GM18511 (cell line): ENCODE measurements around the gene KERA.
"Not testable (repeated sequence)": the region's sequence is repeated elsewhere in the genome, so short reads cannot be mapped to it uniquely, and the experiment has no call there.

ENCODE experiments used
- ATAC-seq: cut with Tn5 transposase; IDR thresholded peaks from one replicate; pipeline ENCODE4 v1.9.1; 2021; ENCODE audit warnings: mild to moderate bottlenecking, moderate library complexity; ENCODE audit not compliant: unreplicated experiment

The KERA gene, protein sequence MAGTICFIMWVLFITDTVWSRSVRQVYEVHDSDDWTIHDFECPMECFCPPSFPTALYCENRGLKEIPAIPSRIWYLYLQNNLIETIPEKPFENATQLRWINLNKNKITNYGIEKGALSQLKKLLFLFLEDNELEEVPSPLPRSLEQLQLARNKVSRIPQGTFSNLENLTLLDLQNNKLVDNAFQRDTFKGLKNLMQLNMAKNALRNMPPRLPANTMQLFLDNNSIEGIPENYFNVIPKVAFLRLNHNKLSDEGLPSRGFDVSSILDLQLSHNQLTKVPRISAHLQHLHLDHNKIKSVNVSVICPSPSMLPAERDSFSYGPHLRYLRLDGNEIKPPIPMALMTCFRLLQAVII

DNA sequence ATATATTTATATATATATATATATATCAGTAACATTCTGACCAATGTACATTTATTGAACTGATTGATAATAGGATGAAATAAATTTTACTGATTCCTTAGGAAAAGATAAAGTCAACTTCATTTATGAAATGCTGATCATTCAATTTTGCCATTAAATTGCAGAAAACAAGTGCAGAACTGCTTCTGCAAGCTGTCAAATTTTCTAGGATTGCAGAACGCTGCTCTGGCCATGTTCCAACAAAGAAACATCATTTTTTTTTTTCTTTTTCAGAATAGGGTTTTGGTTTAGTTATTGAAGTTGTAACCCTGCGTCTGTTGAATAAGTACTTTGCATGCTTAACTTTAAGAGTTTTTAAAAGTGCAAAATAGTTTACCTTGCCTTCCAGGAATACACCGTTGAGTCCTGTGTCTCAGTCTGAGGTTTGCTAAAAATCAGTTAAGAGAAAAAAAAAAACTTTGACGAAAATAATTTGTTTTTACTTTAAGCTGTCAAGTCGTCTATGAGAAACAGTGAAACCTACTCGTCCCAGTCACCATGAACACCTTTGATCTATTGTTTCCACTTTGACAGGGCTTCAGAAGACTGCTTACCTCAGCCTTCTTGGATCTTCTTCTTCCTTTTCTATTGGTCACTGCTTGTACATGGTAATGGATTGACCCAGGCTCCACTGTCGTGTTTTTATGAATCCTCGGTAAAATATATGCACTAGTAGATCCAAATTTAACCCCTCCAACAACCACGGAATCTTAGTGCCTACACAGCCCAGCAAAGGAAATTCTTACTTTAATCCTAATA is at the start of gene KERA:
TSS of gene KERA (minus strand) at position 657 of the 798 bp plus-strand sequence. CDS start 1,743 bp downstream, outside the sequence.
- ATAC-seq, result no peak

DNA sequence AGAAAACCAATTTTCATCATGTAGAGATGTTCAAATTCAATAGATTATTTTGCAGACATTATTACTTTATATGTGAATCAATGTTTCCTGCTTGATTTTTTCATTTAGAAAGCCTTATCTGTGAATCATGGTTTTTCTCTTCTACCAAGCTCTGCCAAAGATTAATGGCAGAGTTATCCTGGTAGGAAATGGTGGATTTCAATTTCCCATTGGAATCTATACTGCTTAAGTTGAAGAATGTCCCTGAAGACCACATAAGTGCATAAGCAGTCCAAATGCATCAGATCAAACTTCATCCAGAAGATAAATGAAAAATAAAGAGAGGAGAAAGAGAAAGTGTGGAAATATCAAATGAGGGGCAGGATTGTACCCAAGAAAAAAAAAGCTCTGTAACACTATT is 48.5 kb upstream of the KERA start:
- ATAC-seq, result no peak

DNA sequence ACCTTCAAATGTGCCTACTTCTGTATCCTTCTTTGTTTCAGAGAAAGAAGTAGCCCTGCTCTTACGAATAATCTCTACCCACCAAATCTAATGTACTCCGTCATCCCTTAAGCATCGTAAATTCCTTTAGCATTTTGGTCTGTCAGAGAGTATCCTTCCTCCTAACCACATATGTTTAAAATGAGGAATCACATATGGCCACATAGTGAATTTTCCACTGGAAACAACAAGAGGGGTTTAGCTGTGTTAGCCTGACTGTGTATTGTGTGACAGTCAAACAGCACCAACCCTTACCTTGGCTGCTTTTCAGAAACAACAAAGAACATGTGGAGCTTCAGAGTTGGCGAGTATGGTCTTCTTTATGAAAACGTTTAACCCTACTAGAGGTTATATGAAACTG is 48.0 kb upstream of the KERA start:
- no peak for ATAC-seq

DNA sequence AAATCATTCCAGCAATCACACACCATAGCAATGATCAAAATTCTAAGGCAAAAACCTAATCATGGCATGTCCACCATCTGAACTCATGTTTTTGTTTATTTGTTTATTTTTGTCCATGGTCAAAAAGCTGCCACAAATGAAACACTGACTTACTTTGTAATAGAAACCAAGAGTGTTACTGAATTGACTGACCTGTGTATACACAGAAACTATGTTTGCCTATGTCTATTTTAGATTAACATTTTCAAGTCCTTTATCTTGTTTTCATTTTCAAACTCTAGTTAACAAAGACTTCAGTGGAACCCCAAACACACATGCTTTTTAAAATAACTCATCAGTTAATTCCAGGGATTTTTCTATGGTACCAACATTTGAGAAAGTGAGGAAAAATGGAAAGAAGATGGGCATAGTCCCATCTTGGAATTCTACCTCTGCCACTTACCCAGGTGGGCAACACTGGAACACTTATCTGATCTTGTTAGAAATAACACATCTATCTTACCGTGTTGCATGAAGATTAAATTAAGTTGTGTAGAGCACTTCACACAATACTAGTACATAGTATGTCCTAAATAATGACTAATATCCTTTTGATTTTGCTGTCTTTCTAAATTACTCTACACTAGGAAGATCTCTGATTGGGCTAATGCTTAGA is 47.1 kb upstream of the KERA start:
- ATAC-seq, result no peak

DNA sequence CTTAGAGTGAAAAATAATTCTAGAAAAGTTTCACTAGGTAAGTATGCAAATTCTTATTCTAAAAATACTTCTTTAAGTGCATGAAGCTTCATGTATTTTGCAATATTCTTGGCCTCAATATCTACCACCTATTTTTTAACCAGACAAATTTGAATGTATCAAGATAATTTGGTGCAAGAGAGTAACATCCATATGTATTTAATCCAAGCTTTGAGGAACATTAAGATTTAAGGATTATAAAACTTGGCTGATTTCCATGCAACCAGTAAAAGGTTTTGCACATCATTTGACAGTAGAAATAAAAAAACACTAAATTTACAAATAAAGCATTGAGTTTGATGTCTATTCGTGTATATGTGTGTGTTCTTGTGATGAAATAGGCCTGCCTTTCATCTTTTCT is 45.8 kb upstream of the KERA start:
- no peak for ATAC-seq

DNA sequence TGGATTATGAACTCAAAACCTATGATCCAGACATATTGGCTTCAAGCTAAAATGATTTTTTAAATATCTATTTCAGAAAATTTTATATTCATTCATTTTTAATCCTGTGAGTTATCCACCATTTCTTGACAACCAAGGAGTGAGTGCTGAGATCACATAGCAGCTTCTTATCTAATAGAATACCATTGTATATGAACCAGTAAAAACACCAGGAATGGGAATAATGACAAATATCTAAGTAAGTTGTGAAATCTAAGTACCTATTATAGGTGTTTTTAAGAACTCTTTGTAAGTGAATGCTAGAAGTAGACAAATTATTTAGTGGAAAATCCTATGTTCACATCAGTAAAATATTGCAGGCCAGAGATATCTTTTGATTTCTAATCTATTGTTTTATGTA is 45.3 kb upstream of the KERA start:
- no peak for ATAC-seq

DNA sequence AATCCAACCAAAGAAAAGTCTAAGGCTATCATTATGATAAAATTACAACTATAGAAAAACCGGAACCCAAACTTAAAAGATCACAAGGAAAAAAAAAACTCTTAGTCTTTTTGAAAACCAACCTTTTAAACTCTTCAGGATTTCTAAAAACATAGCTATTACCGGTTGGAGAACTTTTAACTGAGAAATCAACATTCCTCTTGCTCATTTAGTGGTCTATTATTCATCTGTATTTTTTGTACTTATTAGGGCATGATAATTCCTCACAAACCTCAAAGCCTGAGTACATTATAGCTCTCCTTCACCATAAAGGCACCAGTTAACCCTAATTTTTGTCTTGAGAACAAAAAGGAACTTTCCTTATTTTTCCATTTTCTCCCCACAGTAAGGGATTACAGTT is 43.1 kb upstream of the KERA start:
- ATAC-seq, result no peak

DNA sequence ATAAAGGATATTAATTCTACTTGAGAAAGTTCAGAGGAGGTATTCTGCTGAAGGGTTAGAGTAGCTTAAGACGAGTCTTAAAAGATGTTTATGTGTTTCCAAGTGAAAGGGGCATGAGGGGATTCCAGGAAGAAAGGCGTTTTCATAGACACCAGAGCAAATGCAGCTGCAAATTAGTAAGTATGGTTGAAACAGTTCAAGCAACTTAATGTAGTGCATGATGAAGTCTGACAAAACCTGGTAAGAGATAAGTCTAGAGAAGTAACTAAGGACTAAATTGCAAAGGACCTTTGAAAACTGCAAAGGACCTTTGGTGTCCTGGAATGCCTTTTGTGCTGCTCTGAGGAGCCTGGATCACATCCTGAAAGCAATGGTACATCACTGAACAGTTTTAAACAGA is 42.0 kb upstream of the KERA start:
- no peak for ATAC-seq

DNA sequence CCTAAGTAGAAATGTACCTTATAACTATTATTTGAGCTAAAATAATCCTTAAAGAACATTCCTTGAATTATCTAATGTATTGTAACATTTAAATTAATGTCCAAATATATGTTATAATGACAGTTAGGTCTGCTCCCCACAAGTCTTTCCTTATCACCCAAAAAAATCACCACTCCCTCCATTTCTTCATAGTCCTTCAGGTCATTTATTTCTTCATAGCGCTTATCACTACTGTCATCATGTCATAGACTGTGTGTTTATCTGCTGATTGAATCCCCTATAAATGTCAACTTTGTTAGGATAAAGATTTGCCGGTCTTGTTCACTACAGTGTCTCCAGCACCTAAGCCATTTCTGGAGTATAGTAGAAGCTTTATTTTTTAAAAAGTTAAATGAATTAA is 41.5 kb upstream of the KERA start:
- no peak for ATAC-seq

DNA sequence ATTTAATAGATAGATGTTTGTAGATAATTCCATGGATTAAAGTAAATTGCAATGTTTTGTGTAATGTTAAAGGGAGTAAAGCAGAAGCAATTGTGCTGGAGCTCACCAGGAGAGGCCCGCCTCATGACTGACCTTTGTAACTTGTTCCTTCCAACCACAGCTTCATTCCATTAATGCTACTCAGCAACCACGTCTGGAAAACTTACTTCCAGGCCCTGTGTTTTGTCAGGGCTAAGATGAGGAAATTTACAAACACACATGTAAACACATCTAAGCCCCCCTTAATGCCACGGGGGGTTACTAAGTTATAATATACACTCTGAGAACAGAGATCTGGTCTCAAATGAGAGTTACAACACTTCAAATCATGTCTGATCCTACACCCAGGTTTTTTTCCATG is 41.1 kb upstream of the KERA start:
- ATAC-seq, result no peak

DNA sequence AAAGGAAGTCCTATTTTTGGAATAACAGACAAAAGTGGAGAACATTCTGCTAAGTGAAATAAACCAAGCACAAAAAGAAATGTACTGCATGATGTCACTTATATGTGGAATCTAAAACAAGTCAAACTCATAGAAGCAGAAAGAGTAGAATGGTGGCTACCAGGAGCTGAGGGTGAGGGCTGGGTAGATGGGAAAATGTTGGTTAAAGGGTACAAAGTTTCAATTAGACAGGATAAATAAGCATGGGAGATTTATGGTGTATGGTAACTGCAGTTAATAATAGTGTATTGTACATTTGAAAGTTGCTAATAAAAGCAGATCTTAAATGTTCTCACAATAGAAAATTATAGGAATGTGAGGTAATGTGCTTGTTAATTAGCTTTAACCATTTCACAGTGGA is 40.6 kb upstream of the KERA start:
- ATAC-seq, result no peak

DNA sequence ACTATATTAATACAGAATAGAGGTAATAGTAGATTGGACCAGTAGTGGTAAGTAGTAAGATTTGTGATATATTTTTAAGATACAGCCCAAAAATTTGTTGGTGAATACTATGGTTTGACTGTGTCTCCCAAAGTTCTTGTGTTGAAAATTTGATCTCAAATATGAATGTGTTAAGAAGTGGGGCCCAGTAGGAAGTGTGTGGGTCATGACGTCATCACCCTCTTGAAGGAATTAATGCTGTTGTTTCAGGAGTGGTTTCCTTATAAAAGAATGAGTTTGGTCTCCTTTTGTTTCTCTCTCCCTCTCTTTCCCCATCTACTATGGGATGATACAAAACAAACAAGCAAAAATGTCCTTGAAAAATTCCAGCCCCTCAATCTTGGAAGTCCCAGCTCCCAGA is 37.1 kb upstream of the KERA start:
- no peak for ATAC-seq

DNA sequence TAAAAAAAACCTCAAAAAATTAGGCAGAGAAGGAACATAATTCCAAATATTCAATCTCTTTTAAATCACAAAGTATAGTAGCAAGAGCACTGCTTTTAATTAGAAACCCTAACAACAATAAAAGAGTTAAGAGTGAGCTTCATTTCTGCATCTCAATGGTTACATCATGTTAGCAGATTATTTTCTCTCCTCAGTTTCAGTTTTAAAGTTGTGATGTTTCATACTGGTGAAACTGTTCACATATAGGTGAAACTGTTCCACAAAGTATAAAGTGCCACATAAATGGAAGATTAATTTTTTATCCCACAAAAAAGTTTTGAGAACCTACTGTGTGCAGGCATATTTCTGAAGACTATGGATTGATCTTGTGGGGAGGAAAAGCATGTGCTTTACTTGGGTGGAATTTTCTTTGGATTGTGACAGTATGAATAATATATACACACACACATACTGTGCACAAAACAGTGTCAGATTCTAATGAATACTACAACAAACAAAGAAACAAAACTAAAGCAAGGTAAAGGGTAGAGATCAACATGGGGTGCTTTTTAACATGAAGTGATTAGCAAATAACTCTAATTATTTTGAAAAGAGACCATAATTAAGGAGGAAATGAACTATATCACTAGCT is 36.3 kb upstream of the KERA start:
- no peak for ATAC-seq

DNA sequence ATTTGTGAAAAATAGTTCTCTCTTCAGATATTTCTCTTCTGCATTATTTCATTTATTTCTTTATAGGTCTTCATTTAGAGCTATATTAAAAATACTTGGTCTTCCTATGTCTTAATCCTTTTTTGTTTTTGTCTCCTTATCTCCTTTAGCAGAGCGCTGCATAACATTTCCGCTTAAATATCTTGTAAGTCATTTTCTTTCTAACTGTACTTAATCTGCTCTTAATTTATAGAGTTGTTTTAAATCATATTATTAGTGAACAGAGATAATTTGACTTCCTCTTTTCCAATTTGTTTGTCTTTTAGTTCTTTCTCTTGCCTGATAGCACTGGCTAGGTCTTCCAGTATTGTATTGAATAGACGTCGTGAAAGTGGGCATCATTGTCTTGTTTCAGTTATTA is 35.5 kb upstream of the KERA start:
- no peak for ATAC-seq

DNA sequence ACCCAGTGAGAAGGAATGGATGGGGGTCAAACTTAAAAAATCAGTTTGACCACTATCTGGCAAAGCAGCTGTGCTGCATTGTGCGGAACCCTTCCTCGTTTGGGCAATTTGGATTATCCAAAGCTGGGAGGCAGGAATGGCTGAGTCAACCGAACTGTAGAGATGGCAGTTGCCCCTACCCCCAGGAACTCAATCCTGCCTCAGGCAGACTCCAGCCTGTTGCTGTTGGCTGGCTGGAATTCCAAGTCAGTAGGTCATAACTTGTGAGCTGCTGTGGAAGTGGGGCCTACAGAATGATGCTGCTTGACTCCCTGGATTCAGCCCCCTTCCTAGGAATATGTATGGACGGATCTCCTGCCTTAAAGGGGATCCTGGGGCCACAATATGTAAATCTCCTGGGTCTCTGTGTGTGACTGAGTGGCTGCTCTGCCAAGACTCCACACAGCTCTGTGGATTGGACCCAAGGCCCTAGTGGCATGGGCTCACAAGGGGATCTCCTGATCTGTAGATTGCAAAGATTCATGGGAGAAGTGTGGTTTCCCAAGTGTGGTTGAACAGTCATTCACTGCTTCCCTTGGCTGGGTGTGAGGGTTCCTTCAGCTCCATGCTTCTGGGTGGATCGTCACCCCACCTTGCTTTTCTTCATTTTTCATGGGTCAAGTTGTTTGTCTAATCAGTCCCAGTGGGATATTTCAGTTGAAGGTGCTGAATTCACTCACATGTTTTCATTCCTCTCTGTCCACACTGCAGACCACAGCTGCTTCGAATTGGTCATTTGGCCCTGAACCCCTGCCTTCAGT is 34.3 kb upstream of the KERA start:
- no peak for ATAC-seq

DNA sequence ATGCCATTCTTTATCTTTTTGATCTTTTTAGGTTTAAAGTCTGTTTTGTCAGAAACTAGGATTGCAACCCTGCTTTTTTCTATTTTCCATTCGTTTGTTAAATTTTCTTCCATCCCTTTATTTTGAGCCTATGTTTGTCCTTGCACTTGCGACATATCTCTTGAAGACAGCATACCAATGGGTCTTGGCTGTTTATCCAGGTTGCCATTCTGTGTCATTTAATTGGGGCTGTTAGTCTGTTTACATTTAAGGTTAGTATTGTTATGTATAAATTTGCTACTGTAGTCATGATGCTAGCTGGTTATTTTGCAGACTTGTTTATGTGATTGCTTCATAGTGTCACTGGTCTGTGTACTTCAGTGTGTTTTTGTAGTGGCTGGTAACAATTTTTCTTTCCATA is 32.1 kb upstream of the KERA start:
- not testable (repeated sequence) for ATAC-seq

DNA sequence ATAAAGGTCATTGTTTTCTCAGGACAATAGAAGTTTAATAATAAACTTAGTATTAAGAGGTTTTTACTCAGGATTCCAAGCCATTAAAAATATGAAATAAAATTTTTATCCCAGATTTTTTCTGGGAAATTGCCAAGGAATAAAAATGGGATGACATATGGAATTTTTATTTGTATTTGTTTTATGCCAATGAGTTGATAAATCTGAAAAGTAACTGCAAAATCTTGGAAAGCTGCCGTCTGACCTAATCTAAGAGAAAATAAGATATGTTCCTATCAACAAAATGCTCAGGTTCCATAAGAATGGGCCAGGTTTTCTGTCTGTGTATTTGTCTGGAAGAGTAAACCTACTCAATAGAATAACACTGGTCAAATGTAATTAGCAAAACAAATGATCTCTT is 22.2 kb upstream of the KERA start:
- ATAC-seq, result no peak

DNA sequence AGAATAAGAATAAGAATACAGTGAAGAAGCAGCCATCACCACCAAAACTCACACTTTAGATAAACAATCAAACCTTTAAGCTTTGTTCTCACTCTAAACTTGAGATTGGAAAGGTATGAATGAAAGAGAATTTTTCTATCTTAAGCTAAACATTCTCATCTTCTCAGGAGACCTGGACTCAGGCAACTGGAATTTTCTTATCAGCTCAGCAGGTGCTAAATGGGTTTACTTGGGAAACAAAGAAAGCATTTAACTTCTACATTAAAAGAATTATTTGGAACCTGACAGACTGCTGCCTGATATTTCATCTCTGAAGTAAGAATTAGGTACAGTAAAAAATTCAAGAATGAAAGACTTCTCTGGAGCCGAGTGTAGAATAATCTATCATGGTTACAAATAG is 20.7 kb upstream of the KERA start:
- no peak for ATAC-seq

DNA sequence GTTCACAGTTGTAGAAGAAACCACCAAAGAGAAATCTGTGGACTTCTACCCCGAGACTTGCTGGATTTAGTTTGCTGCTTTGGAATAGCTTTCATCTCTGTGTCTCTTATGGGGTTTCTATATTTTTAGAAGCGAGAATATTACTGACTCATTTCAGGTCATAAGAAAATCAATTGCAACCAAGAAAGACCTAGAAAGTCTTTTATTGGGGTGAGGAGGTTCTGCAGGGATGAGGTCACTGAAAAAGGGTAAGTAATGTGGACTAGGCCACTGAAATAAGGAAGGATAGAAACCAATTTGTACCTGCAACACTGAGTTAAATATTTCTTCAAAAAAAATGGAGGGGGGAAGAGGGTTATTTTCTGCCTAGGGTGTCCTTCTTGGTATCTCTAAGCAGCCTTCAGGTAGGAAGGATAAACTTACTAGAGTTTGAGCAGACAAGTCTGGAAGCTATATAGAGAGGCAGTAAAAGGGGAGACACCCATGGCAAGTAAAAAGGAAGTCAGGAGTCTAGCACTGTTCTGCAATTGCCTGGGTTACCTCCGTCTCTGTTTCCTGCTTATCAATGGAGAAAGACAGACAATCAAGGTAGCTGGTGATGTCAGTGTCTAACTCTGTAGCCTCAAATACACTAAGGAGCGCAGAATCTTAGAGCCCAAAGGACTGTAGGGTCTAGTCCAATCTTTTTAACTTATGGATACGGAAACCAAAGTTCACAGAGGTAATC is 19.6 kb upstream of the KERA start:
- no peak for ATAC-seq

DNA sequence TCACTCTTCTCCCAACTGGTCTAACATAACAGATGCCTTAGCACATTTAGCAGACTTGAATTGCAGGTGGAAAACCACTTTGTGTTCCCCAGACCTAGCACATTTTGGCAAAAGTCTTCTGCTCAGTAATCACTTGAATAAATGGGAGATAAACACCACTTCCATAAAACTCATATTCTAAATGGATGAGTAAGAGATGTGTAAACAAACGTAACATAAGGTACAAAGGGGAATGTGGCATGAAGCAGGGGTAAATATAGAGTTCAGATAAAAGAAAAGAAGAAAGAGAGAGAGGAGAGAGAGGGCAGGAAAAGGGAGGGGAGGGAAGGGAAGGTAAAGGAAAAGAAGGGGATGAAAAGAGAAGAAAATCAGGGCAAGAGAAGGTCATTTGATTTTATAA is 17.0 kb upstream of the KERA start:
- ATAC-seq, result no peak
